Hindlimb muscle (tissue), 1 donor: ENCODE data around the gene BRD4. TPM values are rescaled to one million over a fixed set of nuclear protein-coding genes. Genes with fewer than 3 reads are reported as not detected.
"Not testable (repeated sequence)": the region's sequence is repeated elsewhere in the genome, so short reads cannot be mapped to it uniquely, and the experiment has no call there.

ENCODE experiments used
- DNase-seq: peaks from one replicate; pipeline ENCODE4 v3.0.0-alpha.2; 2013
- polyA plus RNA-seq: library from polyadenylated mRNA; unstranded; fragments of 120-200 nt; gene quantifications from one replicate; pipeline ENCODE4 v1.2.1, GENCODE V29; 2013; ENCODE audit not compliant: insufficient read length

BRD4 gene
- 47.5 TPM for polyA plus RNA-seq

- DNase-seq, result peak; percentile 82
These were observed at the start of gene BRD4 for GRCh38 chr19:15332311-15332996. BRD4 (minus strand) TSS chr19:15332539; CDS start chr19:15273099, 59,440 bp downstream.

DNA sequence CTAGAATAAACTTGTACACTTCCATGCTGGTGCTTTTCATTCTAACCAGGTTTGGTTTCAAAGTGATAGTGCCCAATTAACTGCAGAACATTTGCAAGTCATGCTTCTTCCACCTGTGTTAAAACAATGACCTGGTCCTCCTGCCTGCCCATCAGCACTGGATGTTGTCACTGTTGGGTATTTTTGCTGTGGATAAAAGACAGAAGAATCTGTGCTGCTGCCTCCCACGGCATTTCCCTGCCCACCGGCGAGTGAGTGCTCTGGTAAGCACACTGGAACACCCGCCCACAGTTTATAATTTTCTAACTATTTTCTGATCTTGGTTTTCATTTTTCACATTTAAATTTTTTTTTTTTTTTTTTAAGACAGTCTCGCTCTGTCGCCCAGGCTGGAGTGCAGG is 49.5 kb upstream of the BRD4 start:
- DNase-seq, result no peak

DNA sequence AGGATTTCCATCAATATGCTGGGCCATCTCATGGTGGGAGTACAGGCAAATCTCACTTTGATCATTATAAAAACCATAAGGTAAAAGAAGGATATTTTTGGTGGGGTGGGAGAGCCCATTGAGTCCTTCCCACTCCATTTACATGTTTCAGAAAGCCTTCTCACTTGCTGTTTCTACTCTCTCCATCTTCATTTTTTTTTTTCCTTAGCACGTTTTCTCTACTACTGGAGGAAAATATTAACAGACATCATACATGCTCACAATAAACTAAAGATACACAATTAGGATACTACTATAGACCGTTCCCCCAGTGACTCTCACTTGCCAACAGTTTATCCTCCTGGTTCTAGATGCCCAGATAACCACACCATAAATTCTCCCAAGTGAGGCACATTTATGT is 49.1 kb upstream of the BRD4 start:
- no peak for DNase-seq

DNA sequence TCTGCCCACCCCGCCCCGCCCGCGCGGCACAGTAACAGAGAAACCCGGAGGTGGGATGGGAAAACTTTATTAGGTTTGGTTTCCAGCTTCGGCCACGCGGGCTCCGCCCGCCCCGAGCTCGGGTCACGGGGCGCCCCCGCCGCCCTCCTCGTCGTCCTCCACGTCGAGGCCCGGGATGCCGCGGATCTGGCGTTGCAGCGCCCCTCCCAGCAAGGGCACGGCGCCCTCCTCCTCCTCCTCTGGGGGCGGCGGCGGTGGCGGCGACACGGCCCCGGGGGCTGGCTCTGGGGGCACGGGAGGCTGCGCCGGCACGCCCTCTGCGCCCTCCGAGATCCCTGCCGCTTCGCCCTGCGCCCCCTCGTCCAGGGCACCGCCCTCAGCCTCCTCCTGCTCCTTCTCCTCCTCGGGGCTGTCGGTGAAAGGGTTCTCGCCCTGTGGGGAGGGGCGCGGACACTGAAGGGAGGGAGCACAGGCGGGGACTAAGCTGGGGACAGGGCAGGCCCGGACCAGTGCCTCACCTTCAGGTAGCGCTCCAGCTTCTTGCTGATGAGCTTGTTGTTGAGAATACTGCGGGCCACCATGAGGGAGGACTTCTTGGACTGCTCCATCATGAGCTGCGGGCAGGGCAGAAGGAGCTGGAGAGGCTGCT is 47.8 kb upstream of the BRD4 start:
- DNase-seq, result peak; percentile 50

- peak; percentile 99 for DNase-seq
These were observed 47.0 kb upstream of the BRD4 start, which contains the start of gene AKAP8 for GRCh38 chr19:15379083-15379998. AKAP8 (minus strand) TSS chr19:15379787; CDS start chr19:15379731, 56 bp downstream.

- peak; percentile 40 for DNase-seq
These were observed 46.3 kb upstream of the BRD4 start for GRCh38 chr19:15378534-15379082.

DNA sequence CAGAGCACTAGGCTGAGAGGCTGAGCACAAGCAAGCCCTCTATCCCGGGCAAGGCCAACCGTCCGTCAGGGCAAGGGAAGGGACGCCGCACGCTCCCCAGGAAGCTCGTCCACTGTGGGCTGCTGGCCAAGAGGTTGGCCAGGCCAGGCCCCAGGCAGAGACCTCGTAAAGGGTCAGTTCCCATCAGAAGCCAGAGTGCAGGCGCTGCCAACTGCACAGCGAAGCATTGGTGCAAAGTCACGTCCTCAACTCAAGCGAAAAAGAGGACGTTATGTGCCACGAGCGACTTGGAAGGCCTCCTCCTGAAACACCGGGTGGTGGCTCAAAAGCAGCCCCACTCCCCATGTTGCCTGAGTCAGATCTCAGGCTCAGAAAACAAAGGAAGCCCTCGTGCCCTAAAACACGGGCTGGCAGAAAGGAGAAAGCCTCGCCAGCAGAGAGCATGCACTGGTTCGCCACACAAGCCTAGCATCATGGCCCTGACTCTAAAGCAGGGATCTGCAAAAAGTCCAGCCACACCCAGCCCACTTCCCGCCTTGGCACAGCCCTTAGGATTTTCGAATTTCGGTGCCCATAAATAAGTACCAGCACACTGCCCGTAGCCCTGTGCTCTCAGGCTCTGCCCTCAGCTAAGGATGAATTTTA is 42.6 kb upstream of the BRD4 start:
- DNase-seq, result no peak

- DNase-seq, result no peak
These were observed 41.8 kb upstream of the BRD4 start for GRCh38 chr19:15374105-15374651.

- DNase-seq, result no peak
These were observed 41.3 kb upstream of the BRD4 start for GRCh38 chr19:15373644-15374043.

GRCh38 chr19:15372891-15373301 is 40.6 kb upstream of the BRD4 start:
- no peak for DNase-seq

DNA sequence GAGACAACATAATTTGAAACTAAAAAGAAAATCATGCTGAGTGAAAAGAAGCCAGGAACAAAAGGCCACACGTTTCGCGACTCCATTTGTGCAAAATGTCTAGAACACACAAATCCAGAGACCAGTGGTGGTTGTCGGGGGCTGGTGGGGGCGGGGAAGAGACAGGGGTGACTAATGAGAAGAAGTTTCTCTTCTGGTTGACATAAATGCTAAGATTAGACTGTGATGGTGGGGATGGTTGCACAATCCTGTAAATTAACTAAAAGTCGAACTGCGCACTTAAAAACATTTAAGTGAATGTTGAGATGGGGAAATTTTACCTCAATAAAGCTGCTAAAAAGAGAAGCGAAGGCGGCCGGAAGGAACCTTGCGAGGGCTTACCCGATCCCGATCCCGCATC is 40.1 kb upstream of the BRD4 start:
- no peak for DNase-seq

DNA sequence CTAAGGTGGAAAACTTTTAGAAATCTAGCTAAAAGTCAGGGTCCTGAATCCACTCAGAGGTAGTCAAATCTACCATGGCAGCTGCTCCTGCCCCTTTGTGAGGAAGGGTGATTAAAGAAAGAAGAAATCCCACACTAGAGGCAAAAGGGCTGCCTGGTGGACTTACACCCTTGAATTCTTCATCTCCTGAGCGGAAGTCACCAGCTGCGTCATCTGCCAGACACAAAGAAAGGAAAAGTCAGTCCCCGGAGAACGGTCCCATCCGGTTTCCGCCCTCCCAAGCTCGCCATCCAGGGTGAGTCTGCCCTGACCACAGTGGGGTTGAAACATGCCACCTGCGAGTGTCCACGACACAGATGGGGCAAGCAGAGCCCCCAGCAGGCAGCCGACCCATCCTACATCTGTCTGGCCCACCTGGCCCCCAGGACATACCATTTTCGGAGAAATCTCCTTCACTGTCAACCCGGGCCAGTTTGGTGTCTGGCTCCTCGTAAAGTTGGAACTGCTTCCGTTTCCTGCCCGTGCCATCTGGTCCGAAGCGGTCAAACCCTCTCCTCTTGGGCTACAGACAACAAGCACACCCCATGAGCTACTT is 39.5 kb upstream of the BRD4 start:
- no peak for DNase-seq

DNA sequence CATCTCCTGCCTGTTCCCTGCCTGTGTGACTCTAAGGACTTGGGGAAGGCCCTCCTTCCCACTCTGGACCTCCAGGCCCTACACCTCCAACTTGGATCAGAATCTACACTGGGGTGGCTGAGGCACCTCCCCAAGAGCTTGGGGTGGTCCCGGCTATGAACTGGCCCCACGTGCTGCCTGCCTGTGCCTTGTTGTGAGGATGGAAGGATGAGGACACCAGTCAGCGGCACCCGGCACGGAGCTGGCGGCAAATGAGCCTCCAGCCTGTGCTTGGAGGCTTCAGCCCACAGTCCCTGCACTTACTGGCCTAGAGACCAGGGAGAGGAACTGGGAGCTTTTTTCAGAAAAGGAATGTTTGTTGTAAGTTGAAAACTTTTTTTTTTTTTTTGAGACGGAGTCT is 38.8 kb upstream of the BRD4 start:
- no peak for DNase-seq

DNA sequence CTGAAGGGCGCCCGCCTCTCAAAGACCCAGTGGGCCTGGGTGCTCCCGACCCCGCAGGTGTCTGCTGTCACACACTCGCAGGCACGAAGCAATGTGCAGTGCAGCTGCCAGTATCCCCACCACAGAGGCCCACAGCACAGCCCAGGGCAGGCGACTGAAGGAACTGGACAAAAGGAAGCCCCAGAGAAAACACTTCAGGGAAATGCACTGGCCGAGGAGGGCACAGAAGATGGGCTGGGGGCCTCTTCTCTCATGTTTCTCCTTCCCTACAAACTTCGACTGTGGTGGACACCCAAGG is 37.2 kb upstream of the BRD4 start:
- no peak for DNase-seq

DNA sequence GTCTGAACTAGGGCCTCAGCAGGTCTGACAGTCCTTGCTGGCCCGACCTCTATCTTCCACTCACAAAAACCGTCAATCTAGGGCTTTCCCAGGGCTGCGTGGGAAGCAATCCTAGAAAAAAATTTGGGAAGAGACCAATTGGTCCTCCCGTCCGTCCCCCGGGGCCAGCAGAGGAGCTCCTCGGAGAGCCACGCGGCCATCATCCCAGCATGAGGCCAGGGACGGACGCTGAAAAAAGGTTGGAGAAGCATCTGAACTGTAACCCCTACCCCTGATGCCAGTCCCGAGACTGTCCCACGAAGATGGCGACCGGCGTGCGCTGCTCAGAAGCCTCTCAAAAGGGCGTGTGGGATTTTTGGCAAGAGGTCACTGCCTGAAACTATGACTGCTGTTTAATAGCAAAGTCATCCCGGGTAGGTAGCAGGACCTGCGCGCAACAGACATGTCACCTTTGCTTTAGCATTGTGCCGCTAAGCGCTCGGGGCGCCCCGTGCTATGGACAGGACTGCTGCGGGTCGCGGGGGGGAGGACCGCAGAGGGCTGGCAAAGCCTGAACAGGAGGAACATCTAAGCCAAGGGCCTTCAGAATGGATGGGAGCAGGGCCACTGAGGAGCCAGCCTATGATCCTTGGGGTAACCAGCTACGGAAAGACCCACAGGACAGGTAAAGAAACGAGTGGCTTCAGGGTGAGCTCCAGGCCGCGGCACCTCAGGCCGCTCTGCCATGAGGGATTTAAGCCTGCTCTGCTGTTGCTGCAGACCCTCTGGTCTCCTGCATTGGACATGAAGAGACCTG is 36.7 kb upstream of the BRD4 start:
- no peak for DNase-seq

DNA sequence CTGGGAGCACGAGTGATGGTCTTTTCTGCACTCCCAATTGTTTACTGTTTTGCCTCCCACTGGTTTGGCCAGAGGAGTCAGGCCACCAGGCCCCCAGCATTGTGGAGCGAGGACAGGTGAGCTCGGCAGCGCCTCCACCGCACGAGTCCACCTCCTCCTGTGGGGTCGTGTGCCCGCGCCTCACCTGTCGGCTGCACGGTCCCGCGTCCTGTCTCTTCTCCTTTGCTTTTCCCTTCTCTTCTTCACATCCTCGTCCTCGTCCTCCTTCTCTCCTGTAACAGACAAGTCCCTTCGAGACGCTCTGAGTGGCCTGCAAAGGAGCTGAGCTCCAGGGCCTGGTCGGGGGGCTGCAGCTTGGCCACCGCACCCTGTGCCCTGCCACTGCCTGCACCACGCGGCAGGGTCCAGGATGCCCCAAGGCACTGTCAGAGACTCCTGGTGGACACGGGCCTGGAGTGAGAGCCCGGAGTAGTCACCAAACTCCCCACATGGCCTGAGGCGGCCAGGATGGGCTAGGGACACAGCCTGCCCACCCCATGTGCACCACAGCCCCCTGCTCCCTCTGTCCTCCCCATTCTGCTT is 35.8 kb upstream of the BRD4 start:
- DNase-seq, result no peak

DNA sequence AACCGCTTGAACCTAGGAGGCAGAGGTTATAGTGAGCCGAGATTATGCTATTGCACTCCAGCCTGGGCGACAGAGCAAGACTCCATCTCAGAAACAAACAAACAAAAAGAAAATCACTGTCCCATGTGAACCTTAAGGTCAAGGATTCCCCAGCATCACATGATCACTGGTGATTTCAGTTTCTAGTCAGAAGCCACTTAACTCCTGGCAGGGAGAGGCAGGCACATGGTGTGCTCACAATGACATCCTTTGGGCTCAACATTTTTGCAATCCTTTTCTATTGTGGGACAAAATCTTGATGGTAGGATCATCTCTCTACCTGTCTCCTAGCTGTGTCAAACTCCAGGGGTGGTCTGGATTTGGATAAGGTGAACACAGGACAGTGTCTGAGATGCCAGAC is 35.1 kb upstream of the BRD4 start:
- DNase-seq, result no peak

DNA sequence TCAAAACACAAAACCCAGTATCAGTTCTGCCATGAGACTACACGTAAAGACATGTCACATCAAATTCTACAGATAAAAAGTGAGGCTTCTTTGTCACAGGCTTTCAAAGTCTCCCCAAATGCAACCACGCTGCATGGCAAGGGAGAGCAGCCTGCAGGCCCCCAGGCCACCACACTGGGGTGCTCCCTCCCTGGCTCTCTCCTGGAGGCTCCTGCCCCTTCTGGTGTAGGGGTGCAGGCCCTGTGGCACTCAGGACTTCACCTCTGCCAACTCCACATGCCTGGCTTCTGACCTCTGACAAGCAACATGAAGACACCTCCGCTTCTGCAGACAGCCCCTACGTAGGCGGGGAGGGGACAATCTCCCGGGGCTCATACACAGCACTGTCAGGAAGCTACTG is 32.9 kb upstream of the BRD4 start:
- DNase-seq, result no peak

DNA sequence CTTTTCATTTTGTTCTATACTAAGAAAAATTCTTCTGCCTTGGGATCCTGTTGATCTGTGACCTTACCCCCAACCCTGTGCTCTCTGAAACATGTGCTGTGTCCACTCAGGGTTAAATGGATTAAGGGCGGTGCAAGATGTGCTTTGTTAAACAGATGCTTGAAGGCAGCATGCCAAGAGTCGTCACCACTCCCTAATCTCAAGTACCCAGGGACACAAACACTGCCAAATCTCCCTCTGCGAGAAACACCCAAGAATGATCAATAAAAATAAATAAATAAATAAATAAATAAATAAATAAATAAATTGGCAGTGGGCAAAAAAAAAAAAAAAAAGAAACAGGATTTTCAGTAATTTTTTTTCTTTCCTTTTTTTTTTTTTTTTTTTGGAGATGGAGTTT is 31.5 kb upstream of the BRD4 start:
- not testable (repeated sequence) for DNase-seq

- not testable (repeated sequence) for DNase-seq
These were observed 30.7 kb upstream of the BRD4 start for GRCh38 chr19:15363048-15363447.

DNA sequence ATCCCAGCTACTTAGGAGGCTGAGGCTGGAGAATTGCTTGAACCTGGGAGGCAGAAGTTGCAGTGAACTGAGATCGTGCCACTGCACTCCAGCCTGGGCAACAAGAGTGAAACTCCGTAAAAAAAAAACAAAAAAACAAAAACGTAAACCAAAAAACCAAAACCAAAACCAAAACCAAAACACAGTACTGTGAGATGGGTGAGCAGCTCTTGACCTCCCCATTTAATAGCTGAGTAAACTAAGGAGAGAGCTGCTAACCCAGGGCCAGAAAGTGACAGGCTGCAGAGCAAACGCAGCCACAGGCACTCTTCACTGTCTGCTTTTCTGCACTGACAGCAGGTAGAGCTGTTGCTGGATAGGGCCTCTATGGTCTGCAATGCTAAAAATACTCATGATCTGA is 27.7 kb upstream of the BRD4 start:
- DNase-seq, result not testable (repeated sequence)
